H1 (cell line): ENCODE data around the gene ATPAF2. TPM values are rescaled to one million over a fixed set of nuclear protein-coding genes. Genes with fewer than 3 reads are reported as not detected.

Experiments
- CTCF ChIA-PET: fragments of 300-600 bp; sonication (Branson Sonifier 250); formaldehyde crosslinking; loops from one replicate; lab custom pipeline; 2021; ENCODE audit not compliant: partially characterized antibody; lab: Charles Lee
- POLR2A ChIA-PET: fragments of 300-600 bp; sonication (Branson Sonifier 250); formaldehyde crosslinking; loops from one replicate; lab custom pipeline; 2021; ENCODE audit warnings: inconsistent platforms; ENCODE audit not compliant: partially characterized antibody; lab: Charles Lee
- DNase-seq, 2 experiments: peaks; one replicate each; pipeline versions ENCODE4 v3.0.0 to v3.0.0-alpha.2; 2010 to 2022; ENCODE audit warnings: low spot score in 2 of 2, low read depth in 1 of 2, mixed read lengths in 1 of 2
- FAIRE-seq: peaks from 2 replicates; lab custom pipeline; 2011; peaks lifted over from hg19 to GRCh38; lab: Jason Lieb, UNC
- H2AFZ ChIP-seq: 2 replicates; pipeline ENCODE4 v1.8.1; 2012; ENCODE audit warnings: low read length, inconsistent platforms
- H2AK5ac ChIP-seq: 2 replicates; pipeline ENCODE4 v1.6.1; 2013; ENCODE audit warnings: low read depth, low read length
- H2BK120ac ChIP-seq: replicated peaks from 2 replicates; pipeline ENCODE3; 2013; ENCODE audit warnings: low read depth, low read length, inconsistent platforms
- H2BK12ac ChIP-seq: 2 replicates; pipeline ENCODE4 v1.6.1; 2013; ENCODE audit warnings: low read depth, low read length
- H2BK15ac ChIP-seq: 2 replicates; pipeline ENCODE4 v1.6.1; 2013; ENCODE audit warnings: low read length
- H2BK20ac ChIP-seq: 2 replicates; pipeline ENCODE4 v1.6.1; 2013; ENCODE audit warnings: low read length
- H2BK5ac ChIP-seq: 2 replicates; pipeline ENCODE4 v1.6.1; 2013; ENCODE audit warnings: low read depth, low read length
- H3K14ac ChIP-seq: 2 replicates; pipeline ENCODE4 v1.6.1; 2013; ENCODE audit warnings: inconsistent platforms; ENCODE audit not compliant: insufficient read length
- H3K18ac ChIP-seq: 2 replicates; pipeline ENCODE4 v1.6.1; 2013; ENCODE audit warnings: low read length; ENCODE audit errors: extremely low read depth
- H3K23ac ChIP-seq: 2 replicates; pipeline ENCODE4 v1.6.1; 2013; ENCODE audit warnings: inconsistent platforms; ENCODE audit not compliant: insufficient read length
- H3K23me2 ChIP-seq: 2 replicates; pipeline ENCODE4 v1.6.1; 2013; ENCODE audit warnings: low read depth, low read length
- H3K27ac ChIP-seq: 2 replicates; pipeline ENCODE4 v1.6.1; 2011; ENCODE audit warnings: low read depth, low read length, inconsistent platforms
- H3K27me3 ChIP-seq, 4 experiments: replicated peaks in 1 of 4; 1 replicate in 1 of 4; 2 replicates in 3 of 4; pipeline versions ENCODE4 v1.6.1 to v1.8.1; 2011 to 2013; ENCODE audit warnings: low read length in 3 of 4, mild to moderate bottlenecking in 3 of 4, inconsistent platforms in 2 of 4, mixed read lengths in 2 of 4, moderate library complexity in 1 of 4; ENCODE audit not compliant: control insufficient read depth in 3 of 4, insufficient read depth in 3 of 4; ENCODE audit errors: extremely low read depth in 1 of 4
- H3K36me3 ChIP-seq, 4 experiments: 2 replicates each; pipeline versions ENCODE4 v1.6.1 to v1.8.1; 2011 to 2013; ENCODE audit warnings: mild to moderate bottlenecking in 4 of 4, low read length in 3 of 4, moderate library complexity in 2 of 4, control low read depth in 1 of 4, inconsistent platforms in 1 of 4; ENCODE audit not compliant: insufficient read depth in 4 of 4, control insufficient read depth in 2 of 4
- H3K4ac ChIP-seq: replicated peaks from 2 replicates; pipeline ENCODE3; 2013; ENCODE audit warnings: low read length, low read depth, mixed read lengths, inconsistent platforms; ENCODE audit not compliant: insufficient read length
- H3K4me1 ChIP-seq, 4 experiments: replicated peaks in 1 of 4; 1 replicate in 1 of 4; 2 replicates in 3 of 4; pipeline versions ENCODE4 v1.6.1 to v1.8.1; 2011 to 2013; ENCODE audit warnings: low read length in 3 of 4, inconsistent platforms in 2 of 4, mixed read lengths in 1 of 4; ENCODE audit not compliant: insufficient read depth in 4 of 4, control insufficient read depth in 3 of 4
- H3K4me2 ChIP-seq, 2 experiments: 2 replicates each; pipeline versions ENCODE4 v1.6.1 to v1.8.1; 2011 to 2013; ENCODE audit warnings: low read depth in 2 of 2, low read length in 2 of 2, control low read depth in 1 of 2, inconsistent platforms in 1 of 2, mild to moderate bottlenecking in 1 of 2; ENCODE audit not compliant: insufficient read depth in 1 of 2
- H3K4me3 ChIP-seq, 4 experiments: fragments of 200-600, 300-600 bp in 1 of 4; sonication (generic), shearing (Covaris generic), sonication (Bioruptor Twin) in 1 of 4; 2 replicates each; pipeline versions ENCODE4 v1.5.1 to v1.8.1; 2011 to 2016; ENCODE audit warnings: low read length in 4 of 4, low read depth in 3 of 4, control low read depth in 2 of 4, inconsistent platforms in 2 of 4, mild to moderate bottlenecking in 2 of 4, mixed read lengths in 1 of 4, moderate library complexity in 1 of 4; ENCODE audit not compliant: insufficient read depth in 2 of 4; ENCODE audit errors: extremely low read depth in 1 of 4
- H3K56ac ChIP-seq: replicated peaks from 2 replicates; pipeline ENCODE3; 2013; ENCODE audit warnings: low read depth, mild to moderate bottlenecking, mixed read lengths, low read length, inconsistent platforms; ENCODE audit not compliant: insufficient read length
- H3K79me1 ChIP-seq: 2 replicates; pipeline ENCODE4 v1.6.1; 2013; ENCODE audit warnings: low read depth, low read length, control low read depth
- H3K79me2 ChIP-seq, 2 experiments: 2 replicates each; pipeline versions ENCODE4 v1.6.1 to v1.8.1; 2012 to 2013; ENCODE audit warnings: low read length in 2 of 2, mild to moderate bottlenecking in 2 of 2, inconsistent platforms in 1 of 2; ENCODE audit not compliant: insufficient read depth in 2 of 2, control insufficient read depth in 1 of 2
- H3K9ac ChIP-seq, 4 experiments: replicated peaks in 1 of 4; 1 replicate in 1 of 4; 2 replicates in 3 of 4; pipeline versions ENCODE4 v1.6.1 to v1.8.1; 2011 to 2013; ENCODE audit warnings: low read depth in 3 of 4, low read length in 3 of 4, control low read depth in 2 of 4, mild to moderate bottlenecking in 2 of 4, moderate library complexity in 2 of 4, inconsistent platforms in 1 of 4; ENCODE audit errors: extremely low read depth in 1 of 4
- H3K9me3 ChIP-seq, 2 experiments: 2 replicates each; pipeline versions ENCODE4 v1.6.1 to v1.8.1; 2012 to 2013; ENCODE audit warnings: mild to moderate bottlenecking in 2 of 2, moderate library complexity in 2 of 2, control low read depth in 1 of 2, inconsistent platforms in 1 of 2, low read depth in 1 of 2, low read length in 1 of 2, mixed read lengths in 1 of 2; ENCODE audit not compliant: insufficient read depth in 2 of 2
- H4K20me1 ChIP-seq, 2 experiments: replicated peaks in 1 of 2; 2 replicates each; pipeline versions ENCODE3 to v1.8.1; 2011 to 2013; ENCODE audit warnings: inconsistent platforms in 2 of 2, low read length in 2 of 2, mild to moderate bottlenecking in 1 of 2; ENCODE audit not compliant: insufficient read depth in 2 of 2, control insufficient read depth in 1 of 2
- H4K5ac ChIP-seq: 2 replicates; pipeline ENCODE4 v1.6.1; 2013; ENCODE audit warnings: low read length, low read depth, mixed read lengths, inconsistent platforms; ENCODE audit not compliant: insufficient read length
- H4K8ac ChIP-seq: 2 replicates; pipeline ENCODE4 v1.8.0; 2013; ENCODE audit warnings: mild to moderate bottlenecking, moderate library complexity, low read length, inconsistent platforms; ENCODE audit not compliant: insufficient read depth; ENCODE audit errors: extremely low read depth
- H4K91ac ChIP-seq: replicated peaks from 2 replicates; pipeline ENCODE3; 2013; ENCODE audit warnings: low read length, mixed read lengths, inconsistent platforms; ENCODE audit not compliant: insufficient read length
- CHD1 ChIP-seq: IDR thresholded peaks from 2 replicates; pipeline ENCODE4 v1.6.1; 2012; ENCODE audit warnings: low read depth, low read length, improper control_type of control experiment
- EGR1 ChIP-seq: IDR thresholded peaks from 2 replicates; pipeline ENCODE4 v1.6.1; 2011; ENCODE audit warnings: low read depth, low read length, borderline replicate concordance
- GABPA ChIP-seq: IDR thresholded peaks from 2 replicates; pipeline ENCODE4 v1.6.1; 2011; ENCODE audit warnings: mild to moderate bottlenecking, low read length, moderate library complexity, borderline replicate concordance; ENCODE audit not compliant: insufficient read depth
- KDM4A ChIP-seq: IDR thresholded peaks from one replicate; pipeline ENCODE4 v1.7.1; 2012; ENCODE audit warnings: low read depth, mild to moderate bottlenecking, moderate library complexity, low read length, inconsistent platforms; ENCODE audit not compliant: severe bottlenecking
- NANOG ChIP-seq: IDR thresholded peaks from 2 replicates; pipeline ENCODE4 v1.6.1; 2011; ENCODE audit warnings: low read length, low read depth, mild to moderate bottlenecking, inconsistent platforms; ENCODE audit not compliant: insufficient read depth, poor library complexity, severe bottlenecking
- NRF1 ChIP-seq: IDR thresholded peaks from 2 replicates; pipeline ENCODE4 v1.6.1; 2011; ENCODE audit warnings: mild to moderate bottlenecking, low read depth, low read length, improper control_type of control experiment
- PHF8 ChIP-seq: fragments of 200-600 bp; sonication (generic); conservative IDR thresholded peaks from 2 replicates; pipeline ENCODE4 v1.7.1; 2012; ENCODE audit warnings: low read depth, mild to moderate bottlenecking, inconsistent platforms, low read length, moderate library complexity
- SRF ChIP-seq: IDR thresholded peaks from 2 replicates; pipeline ENCODE4 v1.6.1; 2011; ENCODE audit warnings: mild to moderate bottlenecking, low read depth, low read length, moderate library complexity
- TAF1 ChIP-seq: IDR thresholded peaks from 2 replicates; pipeline ENCODE4 v1.6.1; 2011; ENCODE audit warnings: mild to moderate bottlenecking, low read depth, low read length
- TAF7 ChIP-seq: optimal IDR thresholded peaks from 2 replicates; pipeline ENCODE3; 2011; ENCODE audit warnings: low read depth, mild to moderate bottlenecking, inconsistent platforms, low read length, moderate library complexity, borderline replicate concordance
- WGBS, 2 experiments: shearing (Covaris generic) in 1 of 2; methylation state at CpG; one replicate each; pipeline versions ENCODE4 v1.1.6 to v1.1.7; 2013 to 2015; ENCODE audit warnings: low lambda C conversion rate in 2 of 2, mixed read lengths in 2 of 2, inconsistent platforms in 1 of 2, low coverage in 1 of 2, missing lambda C conversion rate in 1 of 2; ENCODE audit not compliant: insufficient replicate concordance in 2 of 2, insufficient coverage in 1 of 2, insufficient read length in 1 of 2; ENCODE audit errors: extremely low coverage in 1 of 2, missing lambda C conversion rate in 1 of 2; 5-methylcytosine and 5-hydroxymethylcytosine counted together
- polyA plus RNA-seq, 7 experiments: library from polyadenylated mRNA; depleted of rRNA in 3 of 7; stranded (reverse) in 5 of 7; unstranded in 2 of 7; fragments of >200 nt in 5 of 7; fragments of 200-250 nt in 2 of 7; gene quantifications; 1 replicate in 5 of 7; 2 replicates in 1 of 7; 4 replicates in 1 of 7; pipeline versions ENCODE4 v1.2.1 to v1.2.3, GENCODE V29; 2011 to 2013; ENCODE audit warnings: missing spikeins in 2 of 7, mixed read lengths in 2 of 7
- total RNA-seq: library from RNA; stranded (reverse); fragmentation: NEBNext Ultra II Directional; extraction: Animal tissue kit (Norgen Biotek cat#: 25700); gene quantifications from 2 replicates; pipeline ENCODE4 v1.2.1, GENCODE V29; 2021
- TF ChIP-seq, protein P1 (sequence below): IDR thresholded peaks from 2 replicates; pipeline ENCODE4 v1.6.1; 2012; ENCODE audit warnings: inconsistent platforms

ATPAF2 gene
- total and polyA plus RNA-seq, 2 of the 8 experiments (the other 6 are each of a cell fraction or from before 2014, with no cell fraction given) = 19.6 to 22.9 TPM

- POLR2A ChIA-PET = interaction anchor here (0.6 to 1.0 kb wide), 2 partner anchors 20 to 275 kb away, joined by 3 read pairs; no protein-coding TSS in a partner anchor
- Histone ChIP-seq H2BK20ac (no peak overlapping the region), H3K4me1 (no peaks in the 10 kb centered on the region), H3K4ac (no peak overlapping the region), H2BK120ac (no peak overlapping the region), H4K5ac (no peak overlapping the region), H3K79me2 (no peaks in the 10 kb centered on the region), H4K8ac (no peak overlapping the region), H3K36me3 (no peaks in the 10 kb centered on the region; a peak in 1 of 8 replicates), H3K23ac (no peak overlapping the region), H3K79me1 (0 out of 2 replicates have a peak, but pooled peaks cover 2% of the 10 kb centered on the region), H3K23me2 (no peaks in the 10 kb centered on the region), H3K18ac (no peak overlapping the region), H2AK5ac (no peak overlapping the region), H3K56ac (no peak overlapping the region), H2BK15ac (no peak overlapping the region), H3K14ac (no peak overlapping the region), H4K20me1 (peaks cover 0 to 2% of the 10 kb centered on the region in 2 experiments), H3K9ac (no peak overlapping the region), H3K9me3 (no peaks in the 10 kb centered on the region), H2BK12ac (no peak overlapping the region), H3K27me3 (no peaks in the 10 kb centered on the region), H4K91ac (no peak overlapping the region), H2BK5ac (no peak overlapping the region), H3K4me3 (no peak overlapping the region), H3K27ac (no peak overlapping the region), H2AFZ (no peak overlapping the region), H3K4me2 (no peak overlapping the region)
- DNase-seq = no peak
- CTCF ChIA-PET = interaction anchor here (0.8 to 1.8 kb wide), 6 partner anchors 9 to 95 kb away, joined by 3 to 5 read pairs (median 4); no protein-coding TSS in a partner anchor
- no peak for FAIRE-seq
- WGBS, 2 experiments = 81% methylated on average over 6 of the region's 6 CpGs; no CpG with 5 or more reads in 1 of the 2 experiments
- TF ChIP-seq SRF = no peak
- no peak for TF ChIP-seq NANOG
- no peak for TF ChIP-seq CHD1
- TF ChIP-seq KDM4A = no peak
- no peak for TF ChIP-seq EGR1
- no peak for TF ChIP-seq PHF8
- TF ChIP-seq TAF1 = no peak
- no peak for TF ChIP-seq NRF1
- TF ChIP-seq, protein P1, sequence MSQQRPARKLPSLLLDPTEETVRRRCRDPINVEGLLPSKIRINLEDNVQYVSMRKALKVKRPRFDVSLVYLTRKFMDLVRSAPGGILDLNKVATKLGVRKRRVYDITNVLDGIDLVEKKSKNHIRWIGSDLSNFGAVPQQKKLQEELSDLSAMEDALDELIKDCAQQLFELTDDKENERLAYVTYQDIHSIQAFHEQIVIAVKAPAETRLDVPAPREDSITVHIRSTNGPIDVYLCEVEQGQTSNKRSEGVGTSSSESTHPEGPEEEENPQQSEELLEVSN = no peak
- TF ChIP-seq TAF7 = no peak
- TF ChIP-seq GABPA = no peak
Observed at GRCh38 chr17:18014006-18014405, 25.0 kb downstream of the ATPAF2 start.
